Mesodermal cell (in vitro differentiated cells): ENCODE data around the gene MOG.
"Not testable (repeated sequence)": the region's sequence is repeated elsewhere in the genome, so short reads cannot be mapped to it uniquely, and the experiment has no call there.

Source experiments
- H3K27ac ChIP-seq: 2 replicates; pipeline ENCODE4 v1.7.0; 2013; ENCODE audit warnings: mild to moderate bottlenecking, low read depth, low read length, moderate library complexity; ENCODE audit not compliant: severe bottlenecking
- H3K36me3 ChIP-seq: 2 replicates; pipeline ENCODE4 v1.7.1; 2013; ENCODE audit warnings: mild to moderate bottlenecking, low read length, moderate library complexity; ENCODE audit not compliant: control insufficient read depth, insufficient read depth
- H3K4me1 ChIP-seq: one replicate; pipeline ENCODE4 v1.7.1; 2013; ENCODE audit warnings: mild to moderate bottlenecking, low read length; ENCODE audit not compliant: insufficient read depth, control insufficient read depth, poor library complexity, severe bottlenecking
- H3K4me3 ChIP-seq: 2 replicates; pipeline ENCODE4 v1.7.0; 2013; ENCODE audit warnings: low read length, control low read depth, mild to moderate bottlenecking; ENCODE audit not compliant: insufficient read depth, poor library complexity, severe bottlenecking; ENCODE audit errors: extremely low read depth
- H3K9me3 ChIP-seq: 2 replicates; pipeline ENCODE4 v1.7.1; 2013; ENCODE audit warnings: mild to moderate bottlenecking, low read length, moderate library complexity; ENCODE audit not compliant: control insufficient read depth
- WGBS, 2 experiments: methylation state at CpG; one replicate each; pipeline ENCODE4 v1.1.5; 2013; ENCODE audit warnings: missing lambda C conversion rate in 2 of 2; ENCODE audit not compliant: insufficient coverage in 2 of 2; 5-methylcytosine and 5-hydroxymethylcytosine counted together

The MOG gene

GRCh38 chr6:29661502-29662141 is 4.7 kb downstream of the MOG start:
- H3K9me3 ChIP-seq, H3K36me3 ChIP-seq, H3K27ac ChIP-seq, H3K4me3 ChIP-seq: not testable (repeated sequence)
- H3K4me1 ChIP-seq: peaks cover 14% of the 10 kb centered on the region
- 30 to 46% methylated on average over 4 to 11 of the region's 14 CpGs for WGBS, 2 experiments

DNA sequence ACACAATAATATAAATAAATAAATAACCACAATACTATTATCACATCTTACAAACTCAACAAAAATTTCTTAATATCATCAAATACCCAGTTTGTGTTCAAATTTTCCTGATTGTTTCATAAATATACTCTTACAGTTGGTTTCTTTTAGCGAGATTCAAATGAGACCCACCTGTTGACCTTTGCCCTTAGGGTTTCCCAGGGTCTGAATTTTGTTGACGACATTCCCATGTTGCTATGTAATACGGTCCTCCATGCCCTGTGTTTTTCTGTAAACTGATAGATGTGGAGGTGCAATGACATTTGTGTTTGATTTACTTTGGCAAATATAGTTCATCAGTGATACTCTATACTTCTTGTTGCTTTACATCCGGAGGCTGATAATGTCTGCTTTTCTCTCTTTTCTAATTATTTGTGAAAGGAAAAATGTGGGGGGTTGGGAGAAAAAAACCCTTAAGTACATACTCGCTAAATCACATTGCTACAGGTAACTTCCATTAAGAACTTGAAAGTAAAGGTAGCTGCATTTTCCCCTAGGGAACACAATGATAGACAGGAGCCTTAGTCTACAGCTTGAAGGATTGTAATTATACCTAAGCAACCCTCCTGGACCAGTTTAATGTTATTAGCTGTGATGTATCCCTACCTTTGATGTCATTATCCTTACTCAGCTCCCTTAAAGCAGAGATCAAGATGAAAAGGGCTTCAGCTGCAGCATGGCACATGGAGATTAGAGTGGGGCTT is 6.6 kb downstream of the MOG start:
- Histone ChIP-seq H3K27ac (no peak overlapping the region), H3K4me1 (peaks cover 19% of the 10 kb centered on the region), H3K36me3 (no peaks in the 10 kb centered on the region), H3K4me3 (no peak overlapping the region), H3K9me3 (no peaks in the 10 kb centered on the region)
- 63% methylated on average over 2 of the region's 5 CpGs; no CpG with 5 or more reads in 1 of the 2 experiments for WGBS, 2 experiments

GRCh38 chr6:29665942-29666825 is 9.3 kb downstream of the MOG start:
- no peaks in the 10 kb centered on the region for H3K36me3 ChIP-seq

GRCh38 chr6:29666826-29667130 is 9.9 kb downstream of the MOG start:
- Histone ChIP-seq H3K4me1 (peaks cover 20% of the 10 kb centered on the region), H3K4me3 (no peak overlapping the region), H3K36me3 (no peaks in the 10 kb centered on the region), H3K27ac (no peak overlapping the region), H3K9me3 (no peaks in the 10 kb centered on the region)
- no CpG with 5 or more reads among the region's 1 CpG for WGBS, 2 experiments

More at GRCh38 chr6:29665942-29666825, 9.3 kb downstream of the MOG start:
- Histone ChIP-seq H3K9me3 (no peaks in the 10 kb centered on the region), H3K27ac (no peak overlapping the region), H3K4me1 (peaks cover 20% of the 10 kb centered on the region), H3K4me3 (no peak overlapping the region)
- 24 to 32% methylated on average over 2 to 3 of the region's 8 CpGs for WGBS, 2 experiments

- WGBS, 2 experiments: 10% methylated on average over 2 of the region's 5 CpGs; no CpG with 5 or more reads in 1 of the 2 experiments
Observed at GRCh38 chr6:29667158-29667557, 10.3 kb downstream of the MOG start.

DNA sequence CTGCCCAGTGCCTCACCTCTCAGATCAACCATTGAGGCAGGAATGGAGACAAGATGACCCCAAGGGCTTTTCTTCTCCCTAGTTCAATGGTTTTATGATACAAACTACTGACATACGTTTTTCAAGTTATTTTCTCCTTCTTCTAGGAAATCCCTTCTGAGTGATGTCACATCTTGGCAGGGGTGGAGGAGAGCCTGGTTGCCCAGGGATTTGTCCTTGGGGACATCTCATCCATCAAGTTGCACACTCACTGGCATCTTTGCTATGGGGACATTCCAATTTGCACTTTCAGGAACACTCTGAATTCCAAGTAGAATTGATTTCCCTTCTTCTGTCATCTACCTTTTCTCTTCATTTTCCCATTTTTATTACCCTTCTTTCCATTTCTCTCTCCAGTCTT is 14.1 kb downstream of the MOG start:
- Histone ChIP-seq H3K9me3 (no peaks in the 10 kb centered on the region), H3K4me1 (peaks cover 16% of the 10 kb centered on the region), H3K4me3 (no peak overlapping the region), H3K27ac (no peak overlapping the region), H3K36me3 (no peaks in the 10 kb centered on the region)
- WGBS, 2 experiments: no CpG with 5 or more reads among the region's 1 CpG

More at GRCh38 chr6:29667158-29667557, 10.3 kb downstream of the MOG start:
- H3K9me3 ChIP-seq: no peaks in the 10 kb centered on the region
- H3K36me3 ChIP-seq: no peaks in the 10 kb centered on the region
- no peak overlapping the region for H3K27ac ChIP-seq
- peaks cover 20% of the 10 kb centered on the region for H3K4me1 ChIP-seq
- no peak overlapping the region for H3K4me3 ChIP-seq

GRCh38 chr6:29672116-29672515 is 15.2 kb downstream of the MOG start:
- not testable (repeated sequence) for H3K36me3 ChIP-seq, H3K4me1 ChIP-seq, H3K9me3 ChIP-seq, H3K27ac ChIP-seq, H3K4me3 ChIP-seq
- 83 to 92% methylated on average over 1 to 3 of the region's 5 CpGs for WGBS, 2 experiments

GRCh38 chr6:29673161-29673560 is 16.3 kb downstream of the MOG start:
- no peak overlapping the region for H3K27ac ChIP-seq
- H3K36me3 ChIP-seq: no peaks in the 10 kb centered on the region
- no peaks in the 10 kb centered on the region for H3K9me3 ChIP-seq
- WGBS, 2 experiments: 95 to 96% methylated on average over 12 of the region's 12 CpGs
- no peak overlapping the region for H3K4me3 ChIP-seq
- peaks cover 4% of the 10 kb centered on the region for H3K4me1 ChIP-seq

GRCh38 chr6:29674008-29674407 is 17.1 kb downstream of the MOG start:
- WGBS, 2 experiments: 100% methylated on average over 3 of the region's 5 CpGs; no CpG with 5 or more reads in 1 of the 2 experiments

DNA sequence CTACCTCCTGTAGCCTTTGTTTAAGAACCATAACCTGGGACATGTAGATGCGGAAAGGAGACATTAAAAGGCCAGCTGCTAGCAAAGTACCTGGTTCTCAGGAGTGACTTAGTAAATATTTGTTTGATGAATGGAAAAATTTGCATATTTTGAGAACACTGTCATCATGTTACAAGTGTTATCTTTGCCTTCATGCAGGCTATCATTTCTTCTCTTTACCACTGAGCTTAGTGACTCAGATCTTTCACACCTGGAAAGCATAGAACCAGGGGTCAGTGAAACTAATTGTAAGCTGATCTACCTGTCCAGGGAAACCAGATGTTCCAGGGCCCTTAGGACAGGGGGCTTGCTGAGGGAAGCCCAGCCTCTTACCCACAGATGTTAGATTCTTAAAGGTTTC is 18.7 kb downstream of the MOG start:
- no peaks in the 10 kb centered on the region for H3K9me3 ChIP-seq
- H3K36me3 ChIP-seq: no peaks in the 10 kb centered on the region
- no peaks in the 10 kb centered on the region for H3K4me1 ChIP-seq
- no peak overlapping the region for H3K27ac ChIP-seq
- no peak overlapping the region for H3K4me3 ChIP-seq
- 90 to 100% methylated on average over 1 of the region's 1 CpG for WGBS, 2 experiments

More at GRCh38 chr6:29674008-29674407, 17.1 kb downstream of the MOG start:
- Histone ChIP-seq H3K27ac (no peak overlapping the region), H3K9me3 (no peaks in the 10 kb centered on the region), H3K36me3 (no peaks in the 10 kb centered on the region), H3K4me3 (no peak overlapping the region), H3K4me1 (no peaks in the 10 kb centered on the region)
